GM19452 (cell line): ENCODE data around the gene SCD5.
"Not testable (repeated sequence)": the region's sequence is repeated elsewhere in the genome, so short reads cannot be mapped to it uniquely, and the experiment has no call there.

Experiments used
- ATAC-seq: cut with Tn5 transposase; IDR thresholded peaks from one replicate; pipeline ENCODE4 v1.9.1; 2021; ENCODE audit not compliant: unreplicated experiment

The SCD5 gene

DNA sequence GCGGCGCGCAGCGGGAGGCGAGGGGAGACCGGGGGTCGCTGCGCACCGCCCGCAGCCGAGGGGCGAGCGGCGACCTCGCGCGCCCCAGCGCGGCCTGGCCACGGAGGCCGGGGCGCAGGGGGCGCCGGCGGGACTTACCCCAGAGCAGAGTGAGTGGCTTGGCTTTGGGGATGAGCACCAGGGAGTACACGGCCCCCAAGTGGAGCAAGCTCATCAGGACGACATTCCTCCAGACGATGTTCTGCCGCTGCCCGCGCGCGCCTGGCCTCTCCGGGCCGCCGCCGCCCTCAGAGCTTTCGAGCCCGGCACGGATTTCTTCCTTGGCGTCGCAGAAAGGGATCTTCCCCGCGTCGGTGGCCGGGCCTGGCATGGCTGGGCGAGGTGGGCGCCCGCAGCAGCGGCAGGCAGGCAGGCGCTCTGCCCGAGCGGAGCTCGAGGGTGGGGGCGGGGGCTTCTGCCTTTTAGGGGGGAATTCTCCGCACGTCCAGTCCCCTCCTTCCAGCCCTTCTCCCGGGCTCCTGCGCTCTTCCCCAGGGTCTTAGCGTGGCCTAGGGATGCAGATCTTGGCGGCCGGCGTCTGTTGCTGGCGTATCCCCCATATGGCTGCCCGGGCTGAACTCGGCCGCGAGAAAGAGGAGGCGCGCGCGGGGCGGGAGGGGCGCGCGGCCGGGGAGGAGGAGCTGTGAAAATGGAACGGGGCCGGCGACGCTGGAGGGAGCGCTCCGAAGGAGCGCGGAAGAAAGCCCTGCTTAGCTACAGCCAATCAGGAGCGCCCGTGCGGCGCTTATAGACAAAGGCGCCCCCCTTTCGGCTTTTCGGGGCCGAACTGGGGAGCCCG is at the start of gene SCD5:
Gene SCD5, minus strand, starts transcription at position 629 of the 838 bp plus-strand sequence. Its CDS starts 259 bp downstream, at position 370.
- ATAC-seq, result peak; percentile 83

GRCh38 chr4:82842593-82842992 is 44.0 kb upstream of the SCD5 start:
- no peak for ATAC-seq

- ATAC-seq, result no peak
Observed at GRCh38 chr4:82839624-82840023, 41.0 kb upstream of the SCD5 start.

DNA sequence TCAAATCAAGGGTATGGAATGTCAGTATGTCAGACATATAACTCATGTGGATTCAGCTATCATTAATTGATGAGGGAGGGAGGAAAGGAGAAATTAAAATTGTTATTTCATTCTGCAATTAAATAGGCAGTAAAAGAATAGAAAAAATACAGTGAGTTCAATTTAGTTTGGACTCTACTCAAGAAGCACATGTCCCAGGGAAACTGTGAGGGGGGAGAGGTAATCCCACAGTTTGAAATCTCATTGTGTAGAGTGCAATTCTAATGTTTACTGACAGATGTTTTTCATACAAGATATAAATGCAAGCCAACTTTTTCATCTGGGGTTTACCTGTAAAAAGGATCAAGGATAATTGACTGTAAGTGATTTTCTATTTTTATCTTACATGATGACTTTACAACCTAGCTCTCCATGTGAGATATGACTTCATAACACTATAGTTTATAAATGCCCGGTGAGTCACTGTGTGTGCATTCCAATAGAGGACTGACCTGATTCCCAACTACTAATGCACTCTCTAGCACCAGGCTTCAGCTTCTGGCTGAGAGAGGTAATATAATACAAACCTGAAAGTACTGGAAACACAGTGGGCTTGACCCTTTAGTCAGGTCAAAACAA is 35.2 kb upstream of the SCD5 start:
- ATAC-seq, result no peak

- not testable (repeated sequence) for ATAC-seq
Observed at GRCh38 chr4:82833060-82833459, 34.5 kb upstream of the SCD5 start.

- no peak for ATAC-seq
Observed at GRCh38 chr4:82825425-82825824, 26.8 kb upstream of the SCD5 start.

DNA sequence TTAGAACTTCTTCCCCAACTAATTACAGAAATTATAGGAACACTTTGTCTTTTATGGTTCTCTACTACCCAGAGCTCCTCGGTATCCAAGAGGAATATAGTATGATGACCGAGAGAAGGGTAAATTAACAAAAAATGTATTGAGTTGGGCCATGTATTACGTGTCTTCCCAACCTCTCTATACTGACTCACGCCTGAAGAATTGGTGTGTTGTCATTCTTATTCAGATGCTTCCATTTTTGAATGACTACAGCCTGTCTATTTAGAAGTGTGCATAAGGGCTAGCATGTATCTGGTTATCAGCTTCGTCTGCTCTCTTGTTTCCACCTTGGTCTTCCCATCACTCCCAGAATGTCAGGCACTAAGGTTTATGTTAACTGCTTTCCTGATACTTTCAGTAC is 24.5 kb upstream of the SCD5 start:
- no peak for ATAC-seq

DNA sequence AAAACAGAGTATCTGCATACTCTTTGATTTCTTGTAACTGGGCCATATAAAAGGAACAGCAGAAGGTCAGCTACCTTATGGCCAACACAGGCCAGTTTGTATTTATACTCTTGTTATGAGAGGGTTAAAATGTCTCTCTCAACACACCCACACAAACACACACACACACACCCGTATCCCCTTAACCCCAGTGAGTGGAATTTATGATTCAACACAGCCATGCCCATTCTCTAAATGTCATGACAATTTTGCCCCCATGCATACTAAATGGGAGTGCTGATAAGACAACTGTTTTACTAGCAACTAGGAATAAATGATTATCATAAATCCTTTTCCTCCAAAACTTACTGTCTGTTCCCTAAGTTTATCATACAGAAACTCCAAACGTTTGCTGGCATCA is 22.1 kb upstream of the SCD5 start:
- ATAC-seq, result no peak

GRCh38 chr4:82818664-82819662 is 20.4 kb upstream of the SCD5 start:
- peak; percentile 88 for ATAC-seq

- ATAC-seq, result not testable (repeated sequence)
Observed at GRCh38 chr4:82816874-82817273, 18.3 kb upstream of the SCD5 start.

DNA sequence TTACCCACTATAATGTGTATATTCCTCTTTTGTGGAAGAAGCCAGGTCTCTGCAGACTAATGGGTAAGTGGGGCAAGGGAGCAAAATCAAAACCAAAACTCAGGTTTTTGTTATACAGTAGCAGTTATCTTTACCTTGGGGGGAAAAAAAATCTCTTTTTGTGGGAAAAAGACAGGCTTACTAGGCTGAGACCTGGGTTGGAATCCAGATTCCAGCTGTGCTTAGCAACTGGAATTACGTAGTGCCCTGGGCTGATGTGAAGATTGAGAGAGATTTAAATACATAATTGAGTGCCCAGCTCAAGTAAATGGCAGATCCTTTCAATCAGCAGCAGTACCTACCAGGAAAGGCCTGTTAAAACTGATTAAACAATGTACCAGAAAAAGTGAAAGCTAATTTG is 15.4 kb upstream of the SCD5 start:
- ATAC-seq, result no peak

DNA sequence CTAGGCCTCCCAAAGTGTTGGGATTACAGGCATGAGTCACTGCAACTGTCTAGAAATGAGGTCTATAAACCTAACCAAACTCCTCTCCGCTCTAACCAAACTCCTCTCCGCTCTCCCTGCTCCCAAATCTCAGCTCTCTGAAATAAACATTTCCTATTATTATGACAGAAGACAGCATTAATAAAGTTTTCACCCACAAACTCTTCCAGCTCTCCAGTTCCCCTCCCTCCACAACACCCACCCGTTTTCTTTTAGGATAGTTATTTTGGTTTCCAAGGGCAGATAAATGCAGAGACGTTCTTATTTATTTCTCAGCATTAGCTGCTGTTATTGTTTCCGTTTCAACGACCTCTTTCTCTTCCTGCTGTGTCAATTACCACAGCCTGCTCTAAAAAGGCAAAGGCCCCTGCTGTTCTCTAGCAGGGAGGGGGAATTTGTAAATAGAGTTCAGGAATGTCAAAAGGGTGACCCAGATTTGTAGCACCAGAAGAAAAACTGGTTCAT is 13.3 kb upstream of the SCD5 start:
- ATAC-seq, result no peak

GRCh38 chr4:82811392-82811791 is 12.8 kb upstream of the SCD5 start:
- ATAC-seq, result no peak

- ATAC-seq, result no peak
Observed at GRCh38 chr4:82810176-82810575, 11.6 kb upstream of the SCD5 start.

- ATAC-seq, result no peak
Observed at GRCh38 chr4:82809619-82810018, 11.0 kb upstream of the SCD5 start.

- ATAC-seq, result no peak
Observed at GRCh38 chr4:82803746-82804145, 5.2 kb upstream of the SCD5 start.

- ATAC-seq, result no peak
Observed at GRCh38 chr4:82802911-82803310, 4.3 kb upstream of the SCD5 start.

GRCh38 chr4:82801910-82802521 is 3.4 kb upstream of the SCD5 start:
- ATAC-seq, result no peak

DNA sequence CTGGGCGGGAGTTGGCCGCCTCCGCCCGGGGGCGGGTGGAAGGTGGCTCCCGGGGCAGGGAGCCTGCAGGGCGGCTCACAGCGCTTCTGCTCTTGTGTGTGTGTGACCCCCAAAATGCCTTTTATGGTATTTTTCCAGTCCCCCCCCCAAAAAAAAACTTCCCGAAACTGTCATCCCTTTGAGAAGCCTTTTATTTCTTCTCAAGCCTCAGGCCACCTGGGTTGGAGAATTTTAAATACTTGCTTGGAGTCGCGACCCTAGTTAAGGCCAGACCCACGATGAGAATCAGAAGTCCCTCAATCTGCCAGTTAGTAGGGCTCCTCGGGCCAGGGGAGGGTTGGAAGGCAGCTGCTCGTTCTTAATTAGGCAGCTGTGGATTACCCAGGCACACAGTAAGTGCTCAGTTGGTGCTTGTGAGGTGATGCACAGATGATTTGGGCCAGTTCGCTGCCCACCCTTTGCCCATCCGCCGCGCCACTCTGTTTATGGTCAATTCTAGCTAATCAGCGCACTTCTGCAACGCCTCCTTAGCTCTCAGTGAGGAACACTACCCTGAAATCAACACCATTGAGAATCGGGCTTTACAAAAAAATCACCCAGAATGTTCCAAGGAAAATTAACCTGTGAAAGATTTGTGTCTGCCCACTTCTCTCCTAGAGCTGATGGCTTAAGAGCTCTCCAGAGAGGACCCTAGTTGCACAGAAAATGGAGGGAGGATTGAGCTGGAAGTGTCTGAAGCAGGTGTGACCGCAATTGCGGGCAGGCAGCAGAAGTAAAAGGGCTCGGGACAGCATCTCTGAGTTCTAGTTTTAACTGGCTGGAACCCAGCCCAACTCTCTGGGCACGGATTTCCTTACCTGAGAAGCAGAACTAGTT is 648 bp upstream of the SCD5 start:
- no peak for ATAC-seq
